Calu3 (cell line): ENCODE data around the gene STYXL2. TPM values are rescaled to one million over a fixed set of nuclear protein-coding genes. Genes with fewer than 3 reads are reported as not detected.
A peak's percentile ranks its signal among the peaks of the same experiment; 100 is the strongest.

ENCODE experiments used
- BruUV-seq: library from RNA; stranded (reverse); fragments of 400-500 nt; replicated peaks from 2 replicates; lab custom pipeline; 2021; lab: Mats Ljungman, UMichigan
- CTCF ChIA-PET: fragments of 300-600 bp; sonication (Branson Sonifier 250); formaldehyde crosslinking; loops from one replicate; lab custom pipeline; 2022; ENCODE audit warnings: antibody characterized with exemption; lab: Charles Lee
- DNase-seq: peaks from one replicate; pipeline ENCODE4 v3.0.0; 2022
- H3K27ac Mint-ChIP-seq: one replicate; pipeline ENCODE4 v1.8.0; 2022; ENCODE audit warnings: mixed read lengths; ENCODE audit not compliant: unreplicated experiment
- H3K27me3 Mint-ChIP-seq: one replicate; pipeline ENCODE4 v1.8.0; 2022; ENCODE audit warnings: mixed read lengths; ENCODE audit not compliant: unreplicated experiment
- H3K36me3 Mint-ChIP-seq: one replicate; pipeline ENCODE4 v1.8.0; 2022; ENCODE audit warnings: mild to moderate bottlenecking, moderate library complexity, mixed read lengths; ENCODE audit not compliant: insufficient read depth, unreplicated experiment
- H3K4me1 Mint-ChIP-seq: one replicate; pipeline ENCODE4 v1.8.0; 2022; ENCODE audit warnings: mild to moderate bottlenecking, low read depth, mixed read lengths; ENCODE audit not compliant: unreplicated experiment
- H3K4me3 Mint-ChIP-seq: one replicate; pipeline ENCODE4 v1.8.0; 2022; ENCODE audit warnings: mild to moderate bottlenecking, low read depth, moderate library complexity, mixed read lengths; ENCODE audit not compliant: unreplicated experiment
- H3K9me3 Mint-ChIP-seq: one replicate; pipeline ENCODE4 v1.8.0; 2022; ENCODE audit warnings: low read depth, mixed read lengths; ENCODE audit not compliant: unreplicated experiment
- CTCF ChIP-seq: fragments of 200-600 bp; IDR thresholded peaks from one replicate; pipeline ENCODE4 v1.8.0; 2022; ENCODE audit warnings: antibody characterized with exemption; ENCODE audit not compliant: unreplicated experiment
- intact Hi-C: fragments of 100-400 bp; cut with micrococcal nuclease; formaldehyde crosslinking; loops from one replicate; pipeline ENCODE4 v1.10.0; 2022; ENCODE audit not compliant: unreplicated experiment
- total RNA-seq: library from RNA; stranded (reverse); gene quantifications from 2 replicates; pipeline ENCODE4 v1.2.3, GENCODE V29; 2022

The STYXL2 gene
- total RNA-seq, 1 experiment from 2014 or later, result not detected

GRCh38 chr1:167071286-167071685 is 22.6 kb upstream of the STYXL2 start:
- peaks cover 14% of the 10 kb centered on the region for H3K4me1 Mint-ChIP-seq
- peaks cover 5% of the 10 kb centered on the region for H3K36me3 Mint-ChIP-seq
- CTCF ChIA-PET, result no interaction called here
- BruUV-seq, result no TSS peak
- no peak for TF ChIP-seq CTCF
- peaks cover 3% of the 10 kb centered on the region for H3K9me3 Mint-ChIP-seq
- DNase-seq, result no peak
- no peaks in the 10 kb centered on the region for H3K27me3 Mint-ChIP-seq
- no peak overlapping the region for H3K4me3 Mint-ChIP-seq
- no peak overlapping the region for H3K27ac Mint-ChIP-seq
- intact Hi-C loops, result no loop called here

GRCh38 chr1:167076136-167076710 is 17.7 kb upstream of the STYXL2 start:
- Mint-ChIP-seq H3K27me3 (no peaks in the 10 kb centered on the region), H3K27ac (no peak overlapping the region), H3K36me3 (no peaks in the 10 kb centered on the region), H3K4me3 (no peak overlapping the region), H3K9me3 (peaks cover 6% of the 10 kb centered on the region), H3K4me1 (peaks cover 36% of the 10 kb centered on the region)
- BruUV-seq, result no TSS peak
- no peak for DNase-seq
- intact Hi-C loops, result no loop called here
- no peak for TF ChIP-seq CTCF
- CTCF ChIA-PET, result interaction anchor here (0.6 kb wide), 1 partner anchor 358 kb away, joined by 7 read pairs; no protein-coding TSS in a partner anchor

GRCh38 chr1:167077128-167077867 is 16.6 kb upstream of the STYXL2 start:
- H3K4me1 Mint-ChIP-seq, result peaks cover 36% of the 10 kb centered on the region
- no peaks in the 10 kb centered on the region for H3K36me3 Mint-ChIP-seq
- no peak for TF ChIP-seq CTCF
- H3K9me3 Mint-ChIP-seq, result peaks cover 10% of the 10 kb centered on the region
- DNase-seq, result no peak
- CTCF ChIA-PET, result interaction anchor here (0.6 kb wide), 1 partner anchor 357 kb away, joined by 7 read pairs; no protein-coding TSS in a partner anchor
- H3K27me3 Mint-ChIP-seq, result no peaks in the 10 kb centered on the region
- peak overlapping the region; percentile 73 for H3K27ac Mint-ChIP-seq
- intact Hi-C loops, result no loop called here
- no TSS peak for BruUV-seq
- peak overlapping the region; percentile 8 for H3K4me3 Mint-ChIP-seq

- H3K4me3 Mint-ChIP-seq, result no peak overlapping the region
- TF ChIP-seq CTCF, result no peak
- no TSS peak for BruUV-seq
- intact Hi-C loops, result no loop called here
- peaks cover 10% of the 10 kb centered on the region for H3K9me3 Mint-ChIP-seq
- CTCF ChIA-PET, result no interaction called here
- no peaks in the 10 kb centered on the region for H3K36me3 Mint-ChIP-seq
- peaks cover 36% of the 10 kb centered on the region for H3K4me1 Mint-ChIP-seq
- no peak for DNase-seq
- H3K27me3 Mint-ChIP-seq, result no peaks in the 10 kb centered on the region
- no peak overlapping the region for H3K27ac Mint-ChIP-seq
These were observed 16.0 kb upstream of the STYXL2 start for GRCh38 chr1:167077868-167078210.
